ENCODE measurements around the gene CYP4B1.

DNA sequence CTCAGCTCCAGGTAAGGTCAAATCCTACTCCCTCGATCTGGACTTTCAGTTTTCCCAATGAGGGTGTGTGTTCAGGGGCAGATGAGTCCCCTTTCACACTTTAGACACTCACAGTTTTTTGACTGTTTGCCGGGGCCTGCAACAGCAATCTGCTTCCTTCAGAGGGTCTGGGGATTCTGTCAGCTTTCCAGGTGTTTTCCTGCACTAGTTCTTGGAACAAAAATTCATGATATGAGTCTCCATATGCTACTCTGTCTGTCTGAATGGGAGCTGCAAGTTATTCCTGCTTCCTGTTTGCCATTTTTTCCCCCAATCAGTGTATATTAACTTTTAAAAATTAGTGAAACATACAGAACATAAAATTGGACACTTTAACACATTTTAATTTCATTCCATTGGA is 24.3 kb downstream of the CYP4B1 start:
- TF ChIP-seq, protein P1, sequence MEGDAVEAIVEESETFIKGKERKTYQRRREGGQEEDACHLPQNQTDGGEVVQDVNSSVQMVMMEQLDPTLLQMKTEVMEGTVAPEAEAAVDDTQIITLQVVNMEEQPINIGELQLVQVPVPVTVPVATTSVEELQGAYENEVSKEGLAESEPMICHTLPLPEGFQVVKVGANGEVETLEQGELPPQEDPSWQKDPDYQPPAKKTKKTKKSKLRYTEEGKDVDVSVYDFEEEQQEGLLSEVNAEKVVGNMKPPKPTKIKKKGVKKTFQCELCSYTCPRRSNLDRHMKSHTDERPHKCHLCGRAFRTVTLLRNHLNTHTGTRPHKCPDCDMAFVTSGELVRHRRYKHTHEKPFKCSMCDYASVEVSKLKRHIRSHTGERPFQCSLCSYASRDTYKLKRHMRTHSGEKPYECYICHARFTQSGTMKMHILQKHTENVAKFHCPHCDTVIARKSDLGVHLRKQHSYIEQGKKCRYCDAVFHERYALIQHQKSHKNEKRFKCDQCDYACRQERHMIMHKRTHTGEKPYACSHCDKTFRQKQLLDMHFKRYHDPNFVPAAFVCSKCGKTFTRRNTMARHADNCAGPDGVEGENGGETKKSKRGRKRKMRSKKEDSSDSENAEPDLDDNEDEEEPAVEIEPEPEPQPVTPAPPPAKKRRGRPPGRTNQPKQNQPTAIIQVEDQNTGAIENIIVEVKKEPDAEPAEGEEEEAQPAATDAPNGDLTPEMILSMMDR (conservative IDR thresholded peaks at IDR 0.05), result no peak
- no peak for TF ChIP-seq ZFX (IDR thresholded peaks at IDR 0.05)
